H1 (cell line): ENCODE results near the gene CDADC1. TPM values are rescaled to one million over a fixed set of nuclear protein-coding genes. Genes with fewer than 3 reads are reported as not detected.

Source experiments
- CTCF ChIA-PET: fragments of 300-600 bp; sonication (Branson Sonifier 250); formaldehyde crosslinking; loops from one replicate; lab custom pipeline; 2021; ENCODE audit not compliant: partially characterized antibody; lab: Charles Lee
- POLR2A ChIA-PET: fragments of 300-600 bp; sonication (Branson Sonifier 250); formaldehyde crosslinking; loops from one replicate; lab custom pipeline; 2021; ENCODE audit warnings: inconsistent platforms; ENCODE audit not compliant: partially characterized antibody; lab: Charles Lee
- DNase-seq, 2 experiments: peaks; one replicate each; pipeline versions ENCODE4 v3.0.0 to v3.0.0-alpha.2; 2010 to 2022; ENCODE audit warnings: low spot score in 2 of 2, low read depth in 1 of 2, mixed read lengths in 1 of 2
- FAIRE-seq: peaks from 2 replicates; lab custom pipeline; 2011; peaks lifted over from hg19 to GRCh38; lab: Jason Lieb, UNC
- H2AFZ ChIP-seq: 2 replicates; pipeline ENCODE4 v1.8.1; 2012; ENCODE audit warnings: low read length, inconsistent platforms
- H2AK5ac ChIP-seq: 2 replicates; pipeline ENCODE4 v1.6.1; 2013; ENCODE audit warnings: low read depth, low read length
- H2BK120ac ChIP-seq: replicated peaks from 2 replicates; pipeline ENCODE3; 2013; ENCODE audit warnings: low read depth, low read length, inconsistent platforms
- H2BK12ac ChIP-seq: 2 replicates; pipeline ENCODE4 v1.6.1; 2013; ENCODE audit warnings: low read depth, low read length
- H2BK15ac ChIP-seq: 2 replicates; pipeline ENCODE4 v1.6.1; 2013; ENCODE audit warnings: low read length
- H2BK20ac ChIP-seq: 2 replicates; pipeline ENCODE4 v1.6.1; 2013; ENCODE audit warnings: low read length
- H2BK5ac ChIP-seq: 2 replicates; pipeline ENCODE4 v1.6.1; 2013; ENCODE audit warnings: low read depth, low read length
- H3K14ac ChIP-seq: 2 replicates; pipeline ENCODE4 v1.6.1; 2013; ENCODE audit warnings: inconsistent platforms; ENCODE audit not compliant: insufficient read length
- H3K18ac ChIP-seq: 2 replicates; pipeline ENCODE4 v1.6.1; 2013; ENCODE audit warnings: low read length; ENCODE audit errors: extremely low read depth
- H3K23ac ChIP-seq: 2 replicates; pipeline ENCODE4 v1.6.1; 2013; ENCODE audit warnings: inconsistent platforms; ENCODE audit not compliant: insufficient read length
- H3K23me2 ChIP-seq: 2 replicates; pipeline ENCODE4 v1.6.1; 2013; ENCODE audit warnings: low read depth, low read length
- H3K27ac ChIP-seq: 2 replicates; pipeline ENCODE4 v1.6.1; 2011; ENCODE audit warnings: low read depth, low read length, inconsistent platforms
- H3K27me3 ChIP-seq, 4 experiments: replicated peaks in 1 of 4; 1 replicate in 1 of 4; 2 replicates in 3 of 4; pipeline versions ENCODE4 v1.6.1 to v1.8.1; 2011 to 2013; ENCODE audit warnings: low read length in 3 of 4, mild to moderate bottlenecking in 3 of 4, inconsistent platforms in 2 of 4, mixed read lengths in 2 of 4, moderate library complexity in 1 of 4; ENCODE audit not compliant: control insufficient read depth in 3 of 4, insufficient read depth in 3 of 4; ENCODE audit errors: extremely low read depth in 1 of 4
- H3K36me3 ChIP-seq, 4 experiments: 2 replicates each; pipeline versions ENCODE4 v1.6.1 to v1.8.1; 2011 to 2013; ENCODE audit warnings: mild to moderate bottlenecking in 4 of 4, low read length in 3 of 4, moderate library complexity in 2 of 4, control low read depth in 1 of 4, inconsistent platforms in 1 of 4; ENCODE audit not compliant: insufficient read depth in 4 of 4, control insufficient read depth in 2 of 4
- H3K4ac ChIP-seq: replicated peaks from 2 replicates; pipeline ENCODE3; 2013; ENCODE audit warnings: low read length, low read depth, mixed read lengths, inconsistent platforms; ENCODE audit not compliant: insufficient read length
- H3K4me1 ChIP-seq, 4 experiments: replicated peaks in 1 of 4; 1 replicate in 1 of 4; 2 replicates in 3 of 4; pipeline versions ENCODE4 v1.6.1 to v1.8.1; 2011 to 2013; ENCODE audit warnings: low read length in 3 of 4, inconsistent platforms in 2 of 4, mixed read lengths in 1 of 4; ENCODE audit not compliant: insufficient read depth in 4 of 4, control insufficient read depth in 3 of 4
- H3K4me2 ChIP-seq, 2 experiments: 2 replicates each; pipeline versions ENCODE4 v1.6.1 to v1.8.1; 2011 to 2013; ENCODE audit warnings: low read depth in 2 of 2, low read length in 2 of 2, control low read depth in 1 of 2, inconsistent platforms in 1 of 2, mild to moderate bottlenecking in 1 of 2; ENCODE audit not compliant: insufficient read depth in 1 of 2
- H3K4me3 ChIP-seq, 4 experiments: fragments of 200-600, 300-600 bp in 1 of 4; sonication (generic), shearing (Covaris generic), sonication (Bioruptor Twin) in 1 of 4; 2 replicates each; pipeline versions ENCODE4 v1.5.1 to v1.8.1; 2011 to 2016; ENCODE audit warnings: low read length in 4 of 4, low read depth in 3 of 4, control low read depth in 2 of 4, inconsistent platforms in 2 of 4, mild to moderate bottlenecking in 2 of 4, mixed read lengths in 1 of 4, moderate library complexity in 1 of 4; ENCODE audit not compliant: insufficient read depth in 2 of 4; ENCODE audit errors: extremely low read depth in 1 of 4
- H3K56ac ChIP-seq: replicated peaks from 2 replicates; pipeline ENCODE3; 2013; ENCODE audit warnings: low read depth, mild to moderate bottlenecking, mixed read lengths, low read length, inconsistent platforms; ENCODE audit not compliant: insufficient read length
- H3K79me1 ChIP-seq: 2 replicates; pipeline ENCODE4 v1.6.1; 2013; ENCODE audit warnings: low read depth, low read length, control low read depth
- H3K79me2 ChIP-seq, 2 experiments: 2 replicates each; pipeline versions ENCODE4 v1.6.1 to v1.8.1; 2012 to 2013; ENCODE audit warnings: low read length in 2 of 2, mild to moderate bottlenecking in 2 of 2, inconsistent platforms in 1 of 2; ENCODE audit not compliant: insufficient read depth in 2 of 2, control insufficient read depth in 1 of 2
- H3K9ac ChIP-seq, 4 experiments: replicated peaks in 1 of 4; 1 replicate in 1 of 4; 2 replicates in 3 of 4; pipeline versions ENCODE4 v1.6.1 to v1.8.1; 2011 to 2013; ENCODE audit warnings: low read depth in 3 of 4, low read length in 3 of 4, control low read depth in 2 of 4, mild to moderate bottlenecking in 2 of 4, moderate library complexity in 2 of 4, inconsistent platforms in 1 of 4; ENCODE audit errors: extremely low read depth in 1 of 4
- H3K9me3 ChIP-seq, 2 experiments: 2 replicates each; pipeline versions ENCODE4 v1.6.1 to v1.8.1; 2012 to 2013; ENCODE audit warnings: mild to moderate bottlenecking in 2 of 2, moderate library complexity in 2 of 2, control low read depth in 1 of 2, inconsistent platforms in 1 of 2, low read depth in 1 of 2, low read length in 1 of 2, mixed read lengths in 1 of 2; ENCODE audit not compliant: insufficient read depth in 2 of 2
- H4K20me1 ChIP-seq, 2 experiments: replicated peaks in 1 of 2; 2 replicates each; pipeline versions ENCODE3 to v1.8.1; 2011 to 2013; ENCODE audit warnings: inconsistent platforms in 2 of 2, low read length in 2 of 2, mild to moderate bottlenecking in 1 of 2; ENCODE audit not compliant: insufficient read depth in 2 of 2, control insufficient read depth in 1 of 2
- H4K5ac ChIP-seq: 2 replicates; pipeline ENCODE4 v1.6.1; 2013; ENCODE audit warnings: low read length, low read depth, mixed read lengths, inconsistent platforms; ENCODE audit not compliant: insufficient read length
- H4K8ac ChIP-seq: 2 replicates; pipeline ENCODE4 v1.8.0; 2013; ENCODE audit warnings: mild to moderate bottlenecking, moderate library complexity, low read length, inconsistent platforms; ENCODE audit not compliant: insufficient read depth; ENCODE audit errors: extremely low read depth
- H4K91ac ChIP-seq: replicated peaks from 2 replicates; pipeline ENCODE3; 2013; ENCODE audit warnings: low read length, mixed read lengths, inconsistent platforms; ENCODE audit not compliant: insufficient read length
- BACH1 ChIP-seq: IDR thresholded peaks from 2 replicates; pipeline ENCODE4 v1.6.1; 2012; ENCODE audit warnings: low read length, improper control_type of control experiment
- BCL11A ChIP-seq, 2 experiments: IDR thresholded peaks; one replicate each; pipeline ENCODE4 v1.6.1; 2011; ENCODE audit warnings: low read depth in 2 of 2, low read length in 2 of 2, mild to moderate bottlenecking in 2 of 2
- CHD1 ChIP-seq: IDR thresholded peaks from 2 replicates; pipeline ENCODE4 v1.6.1; 2012; ENCODE audit warnings: low read depth, low read length, improper control_type of control experiment
- CHD2 ChIP-seq: IDR thresholded peaks from 2 replicates; pipeline ENCODE4 v1.6.1; 2012; ENCODE audit warnings: low read length, improper control_type of control experiment
- CTBP2 ChIP-seq: IDR thresholded peaks from 2 replicates; pipeline ENCODE4 v1.7.0; 2011; ENCODE audit warnings: borderline replicate concordance, mild to moderate bottlenecking, moderate library complexity, mixed read lengths, low read length; ENCODE audit not compliant: insufficient read depth, insufficient read length
- FOSL1 ChIP-seq: IDR thresholded peaks from 2 replicates; pipeline ENCODE4 v1.6.1; 2011; ENCODE audit warnings: mild to moderate bottlenecking, low read depth, low read length, moderate library complexity; ENCODE audit not compliant: insufficient read depth
- GTF2F1 ChIP-seq: IDR thresholded peaks from 2 replicates; pipeline ENCODE4 v1.6.1; 2012; ENCODE audit warnings: low read depth, low read length, improper control_type of control experiment, borderline replicate concordance
- HDAC2 ChIP-seq, 2 experiments: fragments of 300-600 bp in 1 of 2; sonication (generic) in 1 of 2; IDR thresholded peaks; 2 replicates each; pipeline ENCODE4 v1.6.1; 2011 to 2012; ENCODE audit warnings: low read depth in 2 of 2, low read length in 2 of 2, mild to moderate bottlenecking in 2 of 2, moderate library complexity in 2 of 2, borderline replicate concordance in 1 of 2, inconsistent platforms in 1 of 2
- HDAC6 ChIP-seq: IDR thresholded peaks from one replicate; pipeline ENCODE4 v1.7.1; 2012; ENCODE audit warnings: low read depth, mild to moderate bottlenecking, inconsistent platforms, low read length, moderate library complexity
- NANOG ChIP-seq: IDR thresholded peaks from 2 replicates; pipeline ENCODE4 v1.6.1; 2011; ENCODE audit warnings: low read length, low read depth, mild to moderate bottlenecking, inconsistent platforms; ENCODE audit not compliant: insufficient read depth, poor library complexity, severe bottlenecking
- TEAD4 ChIP-seq: IDR thresholded peaks from 2 replicates; pipeline ENCODE4 v1.6.1; 2012; ENCODE audit warnings: low read depth, low read length, inconsistent platforms, mixed read lengths
- USF2 ChIP-seq: IDR thresholded peaks from 2 replicates; pipeline ENCODE4 v1.6.1; 2011; ENCODE audit warnings: low read length, improper control_type of control experiment
- YY1 ChIP-seq: IDR thresholded peaks from 2 replicates; pipeline ENCODE4 v1.6.1; 2011; ENCODE audit warnings: low read depth, mild to moderate bottlenecking, low read length
- ZNF274 ChIP-seq: IDR thresholded peaks from 2 replicates; pipeline ENCODE4 v1.7.0; 2012; ENCODE audit warnings: low read length, borderline replicate concordance; ENCODE audit errors: extremely low read depth
- polyA plus RNA-seq, 7 experiments: library from polyadenylated mRNA; depleted of rRNA in 3 of 7; stranded (reverse) in 5 of 7; unstranded in 2 of 7; fragments of >200 nt in 5 of 7; fragments of 200-250 nt in 2 of 7; gene quantifications; 1 replicate in 5 of 7; 2 replicates in 1 of 7; 4 replicates in 1 of 7; pipeline versions ENCODE4 v1.2.1 to v1.2.3, GENCODE V29; 2011 to 2013; ENCODE audit warnings: missing spikeins in 2 of 7, mixed read lengths in 2 of 7
- total RNA-seq: library from RNA; stranded (reverse); fragmentation: NEBNext Ultra II Directional; extraction: Animal tissue kit (Norgen Biotek cat#: 25700); gene quantifications from 2 replicates; pipeline ENCODE4 v1.2.1, GENCODE V29; 2021

Gene CDADC1
- total and polyA plus RNA-seq, 2 of the 8 experiments (the other 6 are each of a cell fraction or from before 2014, with no cell fraction given): 0.98 to 2.7 TPM

GRCh38 chr13:49279885-49280284, 32.2 kb downstream of the CDADC1 start:
- Histone ChIP-seq H3K23me2 (no peaks in the 10 kb centered on the region; the same call in 1 of the 2 replicates), H3K27ac (no peak overlapping the region), H4K91ac (no peak overlapping the region), H3K4me1 (peaks cover 2 to 8% (median 4%) of the 10 kb centered on the region in 4 experiments; a peak in 2 of 7 replicates), H3K56ac (no peak overlapping the region), H3K79me2 (no peaks in the 10 kb centered on the region), H2BK15ac (no peak overlapping the region), H2AFZ (no peak overlapping the region), H3K9me3 (no peaks in the 10 kb centered on the region), H4K20me1 (no peaks in the 10 kb centered on the region), H2BK5ac (no peak overlapping the region), H3K4me3 (no peak overlapping the region), H3K23ac (no peak overlapping the region), H3K4me2 (no peak overlapping the region), H3K9ac (no peak overlapping the region), H2BK12ac (no peak overlapping the region), H2BK20ac (no peak overlapping the region), H2BK120ac (no peak overlapping the region), H3K27me3 (no peaks in the 10 kb centered on the region), H3K4ac (no peak overlapping the region), H3K79me1 (no peaks in the 10 kb centered on the region), H3K18ac (no peak overlapping the region), H4K5ac (no peak overlapping the region), H3K14ac (no peak overlapping the region), H2AK5ac (no peak overlapping the region), H3K36me3 (no peaks in the 10 kb centered on the region), H4K8ac (no peak overlapping the region)
- ChIA-PET POLR2A (no interaction called here), CTCF (interaction anchor here (0.7 to 4.3 kb wide), 18 partner anchors 12 to 263 kb away, joined by 3 to 47 read pairs (median 4); partner anchors contain the start of genes CDADC1 and MLNR)
- DNase-seq (no peak), FAIRE-seq (no peak)
- TF ChIP-seq GTF2F1: no peak
- no peak for TF ChIP-seq BCL11A (IDR thresholded peaks at IDR 0.05; ENCODE audit: low read depth in 2 of 2, low read length in 2 of 2)
- no peak for TF ChIP-seq HDAC2 (IDR thresholded peaks at IDR 0.05; ENCODE audit: borderline replicate concordance in 1 of 2, low read depth in 2 of 2, low read length in 2 of 2)
- TF ChIP-seq CHD1: no peak
- no peak for TF ChIP-seq FOSL1
- TF ChIP-seq TEAD4: no peak
- TF ChIP-seq BACH1: no peak
- TF ChIP-seq ZNF274: no peak
- TF ChIP-seq USF2: no peak
- TF ChIP-seq CTBP2: no peak
- TF ChIP-seq NANOG: no peak
- TF ChIP-seq YY1: no peak
- no peak for TF ChIP-seq CHD2
- no peak for TF ChIP-seq HDAC6
